GM06990 (cell line): ENCODE measurements around the gene EXOC7.

ENCODE experiments used
- DNase-seq: peaks from one replicate; pipeline ENCODE4 v3.0.0-alpha.2; 2011; ENCODE audit not compliant: insufficient read length; ENCODE audit errors: extremely low read depth
- H3K27me3 ChIP-seq: replicated peaks from 2 replicates; pipeline ENCODE4 v1.6.0; 2011; ENCODE audit warnings: low read length; ENCODE audit not compliant: control insufficient read depth, insufficient read depth
- H3K36me3 ChIP-seq: 2 replicates; pipeline ENCODE4 v1.5.1; 2011; ENCODE audit warnings: low read length; ENCODE audit not compliant: control insufficient read depth, insufficient read depth
- H3K4me3 ChIP-seq: replicated peaks from 2 replicates; pipeline ENCODE4 v1.5.1; 2011; ENCODE audit warnings: low read depth, mild to moderate bottlenecking, control low read depth, low read length
- CTCF ChIP-seq: IDR thresholded peaks from 2 replicates; pipeline ENCODE4 v1.5.1; 2011; ENCODE audit warnings: low read length, control low read depth, mild to moderate bottlenecking, inconsistent platforms; ENCODE audit not compliant: insufficient read depth, poor library complexity, severe bottlenecking

The EXOC7 gene

GRCh38 chr17:76149214-76149613 is 45.6 kb upstream of the EXOC7 start:
- Histone ChIP-seq H3K27me3 (no peaks in the 10 kb centered on the region), H3K36me3 (no peaks in the 10 kb centered on the region), H3K4me3 (no peak overlapping the region)
- no peak for DNase-seq
- no peak for TF ChIP-seq CTCF

- Histone ChIP-seq H3K27me3 (no peaks in the 10 kb centered on the region), H3K4me3 (no peak overlapping the region), H3K36me3 (no peaks in the 10 kb centered on the region)
- TF ChIP-seq CTCF, result no peak
- no peak for DNase-seq
Observed at GRCh38 chr17:76148015-76148326, 44.4 kb upstream of the EXOC7 start.

GRCh38 chr17:76147211-76148014 is 43.8 kb upstream of the EXOC7 start:
- no peaks in the 10 kb centered on the region for H3K36me3 ChIP-seq
- H3K27me3 ChIP-seq, result no peaks in the 10 kb centered on the region; the same call in 1 of the 2 replicates
- TF ChIP-seq CTCF, result peak; percentile 28
- H3K4me3 ChIP-seq, result no peak overlapping the region
- no peak for DNase-seq

GRCh38 chr17:76146053-76146851 is 42.7 kb upstream of the EXOC7 start:
- Histone ChIP-seq H3K27me3 (no peaks in the 10 kb centered on the region; the same call in 1 of the 2 replicates), H3K4me3 (no peak overlapping the region), H3K36me3 (no peaks in the 10 kb centered on the region)
- DNase-seq, result no peak
- TF ChIP-seq CTCF, result no peak

GRCh38 chr17:76145231-76146052 is 41.9 kb upstream of the EXOC7 start:
- Histone ChIP-seq H3K27me3 (no peaks in the 10 kb centered on the region; the same call in 1 of the 2 replicates), H3K4me3 (no peak overlapping the region), H3K36me3 (no peaks in the 10 kb centered on the region)
- TF ChIP-seq CTCF, result no peak
- peak; percentile 66 for DNase-seq
